Mesothelial cell of epicardium (in vitro differentiated cells): ENCODE measurements around the gene TMEM101. TPM values are rescaled to one million over a fixed set of nuclear protein-coding genes. Genes with fewer than 3 reads are reported as not detected.
"Not testable (repeated sequence)": the region's sequence is repeated elsewhere in the genome, so short reads cannot be mapped to it uniquely, and the experiment has no call there.

Source experiments
- DNase-seq, 2 experiments: peaks; one replicate each; pipeline ENCODE4 v3.0.0; 2021; ENCODE audit warnings: low spot score in 2 of 2; ENCODE audit not compliant: unreplicated experiment in 2 of 2
- H3K27ac Mint-ChIP-seq: 2 replicates; pipeline ENCODE4 v1.8.0; 2021; ENCODE audit warnings: mixed read lengths
- H3K27me3 Mint-ChIP-seq: 2 replicates; pipeline ENCODE4 v1.8.0; 2021; ENCODE audit warnings: low read depth, mixed read lengths
- H3K36me3 Mint-ChIP-seq: 2 replicates; pipeline ENCODE4 v1.8.0; 2021; ENCODE audit warnings: mixed read lengths
- H3K4me1 Mint-ChIP-seq: 2 replicates; pipeline ENCODE4 v1.8.0; 2021; ENCODE audit warnings: mixed read lengths
- H3K4me3 Mint-ChIP-seq: 2 replicates; pipeline ENCODE4 v1.8.0; 2021; ENCODE audit warnings: mild to moderate bottlenecking, moderate library complexity, mixed read lengths
- H3K9me3 Mint-ChIP-seq: 2 replicates; pipeline ENCODE4 v1.8.0; 2021; ENCODE audit warnings: mixed read lengths
- CTCF ChIP-seq: fragments of 200-600 bp; sonication (generic); IDR thresholded peaks from one replicate; pipeline ENCODE4 v1.5.0; 2021; ENCODE audit warnings: antibody characterized with exemption; ENCODE audit not compliant: unreplicated experiment
- total RNA-seq: library from RNA; stranded (reverse); gene quantifications from 3 replicates; pipeline ENCODE4 v1.2.1, GENCODE V29; 2021

Gene TMEM101
- total RNA-seq, 1 donor from 2014 or later = 35.8 TPM

- TF ChIP-seq CTCF = no peak
- no peaks in the 10 kb centered on the region for H3K36me3 Mint-ChIP-seq
- H3K27me3 Mint-ChIP-seq = peaks cover 85% of the 10 kb centered on the region
- DNase-seq = no peak
- no peaks in the 10 kb centered on the region for H3K4me1 Mint-ChIP-seq
- H3K9me3 Mint-ChIP-seq = no peaks in the 10 kb centered on the region
- no peak overlapping the region for H3K4me3 Mint-ChIP-seq
- no peak overlapping the region for H3K27ac Mint-ChIP-seq
Observed at GRCh38 chr17:43979011-43979410, 35.8 kb downstream of the TMEM101 start.

GRCh38 chr17:43978078-43978477, 36.7 kb downstream of the TMEM101 start:
- Mint-ChIP-seq H3K4me1 (no peaks in the 10 kb centered on the region), H3K27ac (no peak overlapping the region), H3K36me3 (no peaks in the 10 kb centered on the region), H3K27me3 (peaks cover 84% of the 10 kb centered on the region), H3K9me3 (no peaks in the 10 kb centered on the region), H3K4me3 (no peak overlapping the region)
- no peak for TF ChIP-seq CTCF
- no peak for DNase-seq

- no peak overlapping the region for H3K4me3 Mint-ChIP-seq
- H3K27me3 Mint-ChIP-seq = peaks cover 75% of the 10 kb centered on the region
- H3K36me3 Mint-ChIP-seq = no peaks in the 10 kb centered on the region
- DNase-seq = no peak
- H3K4me1 Mint-ChIP-seq = no peaks in the 10 kb centered on the region
- H3K27ac Mint-ChIP-seq = no peak overlapping the region
- H3K9me3 Mint-ChIP-seq = no peaks in the 10 kb centered on the region
- no peak for TF ChIP-seq CTCF
Observed at GRCh38 chr17:43976963-43977837, 37.6 kb downstream of the TMEM101 start.

- H3K36me3 Mint-ChIP-seq = no peaks in the 10 kb centered on the region
- DNase-seq = no peak
- no peaks in the 10 kb centered on the region for H3K9me3 Mint-ChIP-seq
- no peaks in the 10 kb centered on the region for H3K4me1 Mint-ChIP-seq
- no peak overlapping the region for H3K4me3 Mint-ChIP-seq
- H3K27ac Mint-ChIP-seq = no peak overlapping the region
- no peak for TF ChIP-seq CTCF
- H3K27me3 Mint-ChIP-seq = peaks cover 70% of the 10 kb centered on the region
Observed at GRCh38 chr17:43975898-43976297, 38.9 kb downstream of the TMEM101 start.

- H3K4me3 Mint-ChIP-seq = no peak overlapping the region
- H3K27ac Mint-ChIP-seq = no peak overlapping the region
- TF ChIP-seq CTCF = no peak
- H3K4me1 Mint-ChIP-seq = no peaks in the 10 kb centered on the region
- peaks cover 63% of the 10 kb centered on the region for H3K27me3 Mint-ChIP-seq
- no peaks in the 10 kb centered on the region for H3K36me3 Mint-ChIP-seq
- no peak for DNase-seq
- no peaks in the 10 kb centered on the region for H3K9me3 Mint-ChIP-seq
Observed at GRCh38 chr17:43974382-43975266, 40.1 kb downstream of the TMEM101 start.

- H3K4me3 Mint-ChIP-seq, H3K9me3 Mint-ChIP-seq, H3K4me1 Mint-ChIP-seq, DNase-seq, H3K36me3 Mint-ChIP-seq, H3K27ac Mint-ChIP-seq: not testable (repeated sequence)
- H3K27me3 Mint-ChIP-seq = peaks cover 53% of the 10 kb centered on the region
Observed at GRCh38 chr17:43972444-43973212, 42.1 kb downstream of the TMEM101 start.

- not testable (repeated sequence) for H3K4me1 Mint-ChIP-seq
Observed at GRCh38 chr17:43971436-43971835, 43.3 kb downstream of the TMEM101 start.

More at GRCh38 chr17:43971436-43971835, 43.3 kb downstream of the TMEM101 start:
- H3K9me3 Mint-ChIP-seq, DNase-seq, H3K27ac Mint-ChIP-seq, H3K4me3 Mint-ChIP-seq, H3K36me3 Mint-ChIP-seq: not testable (repeated sequence)
- peaks cover 47% of the 10 kb centered on the region for H3K27me3 Mint-ChIP-seq
